Common myeloid progenitor, CD34-positive (primary cell): ENCODE results near the gene NPHP3.

Experiments used
- CTCF ChIA-PET: fragments of 350-600 bp; sonication (Branson Sonifier 250); formaldehyde crosslinking; loops from one replicate; lab custom pipeline; 2021; ENCODE audit warnings: antibody characterized with exemption; lab: Charles Lee
- POLR2A ChIA-PET: fragments of 350-600 bp; sonication (Branson Sonifier 250); formaldehyde crosslinking; loops from one replicate; lab custom pipeline; 2021; ENCODE audit warnings: antibody characterized with exemption; lab: Charles Lee
- DNase-seq, 3 donors: peaks; one replicate each; pipeline versions ENCODE4 v3.0.0 to v3.0.0-alpha.2; 2013
- H3K27ac ChIP-seq, 2 experiments: 1 replicate in 1 of 2; 2 replicates in 1 of 2; pipeline ENCODE4 v1.7.0; 2013; ENCODE audit warnings: inconsistent platforms in 2 of 2, low read length in 2 of 2, mild to moderate bottlenecking in 2 of 2, low read depth in 1 of 2, moderate library complexity in 1 of 2; ENCODE audit not compliant: severe bottlenecking in 2 of 2, insufficient read depth in 1 of 2, poor library complexity in 1 of 2
- H3K27me3 ChIP-seq, 5 experiments: replicated peaks in 2 of 5; 1 replicate in 3 of 5; 2 replicates in 2 of 5; pipeline versions ENCODE4 v1.6.1 to v1.7.0; 2013; ENCODE audit warnings: low read length in 4 of 5, mild to moderate bottlenecking in 2 of 5, moderate library complexity in 2 of 5, inconsistent platforms in 1 of 5; ENCODE audit not compliant: insufficient read depth in 5 of 5, control insufficient read depth in 4 of 5
- H3K36me3 ChIP-seq, 4 experiments: 1 replicate in 2 of 4; 2 replicates in 2 of 4; pipeline versions ENCODE4 v1.6.1 to v1.7.0; 2013; ENCODE audit warnings: low read length in 3 of 4, control low read depth in 1 of 4, mild to moderate bottlenecking in 1 of 4; ENCODE audit not compliant: control insufficient read depth in 4 of 4, insufficient read depth in 4 of 4
- H3K4me1 ChIP-seq, 4 experiments: 1 replicate in 3 of 4; 2 replicates in 1 of 4; pipeline versions ENCODE4 v1.6.1 to v1.7.1; 2013; ENCODE audit warnings: low read length in 3 of 4, mild to moderate bottlenecking in 3 of 4, control low read depth in 1 of 4, inconsistent platforms in 1 of 4, moderate library complexity in 1 of 4; ENCODE audit not compliant: control insufficient read depth in 4 of 4, insufficient read depth in 4 of 4; ENCODE audit errors: control extremely low read depth in 1 of 4
- H3K4me3 ChIP-seq, 7 experiments: 1 replicate in 4 of 7; 2 replicates in 3 of 7; pipeline versions ENCODE4 v1.5.1 to v1.7.0; 2013; ENCODE audit warnings: mild to moderate bottlenecking in 7 of 7, low read length in 6 of 7, moderate library complexity in 6 of 7, inconsistent platforms in 2 of 7, low read depth in 2 of 7, control low read depth in 1 of 7; ENCODE audit not compliant: insufficient read depth in 4 of 7, control insufficient read depth in 1 of 7; ENCODE audit errors: extremely low read depth in 1 of 7
- H3K9me3 ChIP-seq, 5 experiments: 1 replicate in 4 of 5; 2 replicates in 1 of 5; pipeline versions ENCODE4 v1.6.1 to v1.7.1; 2013; ENCODE audit warnings: low read length in 4 of 5, mild to moderate bottlenecking in 2 of 5, inconsistent platforms in 1 of 5, low read depth in 1 of 5, moderate library complexity in 1 of 5; ENCODE audit not compliant: control insufficient read depth in 4 of 5, insufficient read depth in 2 of 5; ENCODE audit errors: control extremely low read depth in 1 of 5
- WGBS: methylation state at CpG from one replicate; pipeline ENCODE4 v1.1.5; 2013; ENCODE audit not compliant: insufficient coverage; 5-methylcytosine and 5-hydroxymethylcytosine counted together

Gene NPHP3

DNA sequence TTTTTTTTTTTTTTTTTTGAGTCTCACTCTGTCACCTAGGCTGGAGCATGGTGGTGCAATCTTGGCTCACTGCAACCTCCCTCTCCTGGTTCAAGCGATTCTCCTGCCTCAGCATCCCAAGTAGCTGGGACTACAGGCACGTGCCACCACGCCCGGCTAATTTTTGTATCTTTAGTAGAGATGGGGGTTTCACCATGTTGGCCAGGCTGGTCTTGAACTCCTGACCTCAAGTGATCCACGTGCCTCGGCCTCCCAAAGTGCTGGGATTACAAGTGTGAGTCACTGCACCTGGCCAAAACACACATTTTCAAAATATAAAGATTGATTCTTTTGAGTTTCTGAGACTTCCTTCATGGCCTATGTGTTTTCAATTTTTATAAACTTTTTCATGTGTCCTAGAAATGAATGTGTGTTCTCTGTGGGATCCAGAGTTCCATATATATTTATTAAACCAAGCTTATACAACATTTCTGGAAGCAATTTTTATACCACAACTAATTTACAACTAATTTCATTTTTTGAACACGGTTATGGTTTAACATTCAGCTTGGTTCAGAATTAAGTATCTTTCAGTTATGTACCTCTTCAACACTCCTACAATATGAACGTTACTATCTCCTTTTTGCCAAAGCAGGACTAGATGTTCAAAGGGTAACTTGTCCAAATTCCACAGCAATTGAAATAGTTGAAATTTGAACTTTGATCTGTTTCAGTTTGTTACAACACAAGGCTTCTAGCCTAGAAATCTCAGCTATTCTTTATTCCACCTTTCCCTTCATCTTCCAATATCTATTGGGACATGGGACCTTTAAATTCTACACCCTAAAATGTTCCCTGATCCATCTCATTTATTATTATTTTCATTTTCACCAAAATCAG lies 64.1 kb downstream of the NPHP3 start:
- ChIA-PET POLR2A (interaction anchor here (0.7 kb wide), 1 partner anchor 9 kb away, joined by 4 read pairs; no protein-coding TSS in a partner anchor), CTCF (interaction anchor here (0.6 to 2.2 kb wide), 11 partner anchors 12 to 1660 kb away, joined by 3 to 11 read pairs (median 4); no protein-coding TSS in a partner anchor)
- H3K36me3 ChIP-seq, result peaks cover 0 to 1% (median 0%) of the 10 kb centered on the region in 4 experiments
- no peaks in the 10 kb centered on the region for H3K27me3 ChIP-seq
- DNase-seq, result no peak
- H3K4me1 ChIP-seq, result peaks cover 3 to 28% (median 16%) of the 10 kb centered on the region in 4 experiments
- H3K27ac ChIP-seq, result no peak overlapping the region
- WGBS, result 86% methylated on average over 2 of the region's 8 CpGs
- H3K9me3 ChIP-seq, result no peaks in the 10 kb centered on the region
- H3K4me3 ChIP-seq, result peak overlapping the region in 2 of 7 experiments; percentile 83 to 92

DNA sequence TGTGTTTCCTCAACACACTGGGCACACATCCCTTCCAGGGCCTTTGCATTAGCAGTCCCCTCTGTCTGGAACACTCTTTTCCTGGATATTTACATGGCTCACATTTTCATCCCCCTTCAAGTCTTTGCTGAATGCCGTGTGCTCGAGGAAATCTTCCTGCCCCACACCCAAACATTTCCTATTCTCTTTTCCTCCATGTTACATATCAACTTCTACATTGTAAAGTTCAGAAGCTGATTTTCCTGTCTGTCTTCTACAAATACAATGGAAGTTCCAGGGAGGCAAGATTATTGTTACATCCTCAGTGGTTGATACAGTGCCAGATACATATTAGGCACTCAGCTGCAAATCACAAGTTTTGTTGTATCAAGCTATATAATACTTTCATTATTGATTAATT lies 66.7 kb downstream of the NPHP3 start:
- H3K4me1 ChIP-seq, result peaks cover 0 to 14% (median 8%) of the 10 kb centered on the region in 4 experiments
- no peaks in the 10 kb centered on the region for H3K36me3 ChIP-seq
- POLR2A ChIA-PET, result no interaction called here
- H3K27ac ChIP-seq, result no peak overlapping the region
- CTCF ChIA-PET, result interaction anchor here (0.6 to 1.8 kb wide), 4 partner anchors 12 to 113 kb away, joined by 3 to 8 read pairs (median 4); no protein-coding TSS in a partner anchor
- no peak for DNase-seq
- WGBS, result 92% methylated on average over 2 of the region's 2 CpGs
- no peak overlapping the region for H3K4me3 ChIP-seq
- H3K27me3 ChIP-seq, result no peaks in the 10 kb centered on the region
- no peaks in the 10 kb centered on the region for H3K9me3 ChIP-seq

DNA sequence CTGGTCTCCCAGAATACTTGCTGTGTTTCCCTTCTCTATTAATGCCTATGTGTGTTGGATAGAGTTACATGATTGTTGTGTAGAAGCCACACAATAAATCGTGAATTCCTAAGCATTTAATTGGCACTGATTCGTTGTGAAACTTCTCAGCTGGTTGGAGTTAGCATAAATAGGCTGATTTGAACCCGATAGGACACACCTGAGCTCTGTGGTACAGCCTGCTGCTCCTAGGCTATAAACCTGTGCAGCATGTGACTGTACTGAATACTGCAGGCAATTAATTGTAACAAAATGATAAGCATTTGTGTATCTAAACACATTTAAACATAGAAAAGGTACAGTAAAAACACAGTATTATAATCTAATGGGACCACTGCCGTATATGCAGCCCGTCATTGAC lies 67.5 kb downstream of the NPHP3 start:
- Histone ChIP-seq H3K9me3 (no peaks in the 10 kb centered on the region), H3K27ac (no peak overlapping the region), H3K4me1 (peaks cover 0 to 14% (median 8%) of the 10 kb centered on the region in 4 experiments), H3K4me3 (no peak overlapping the region), H3K27me3 (no peaks in the 10 kb centered on the region), H3K36me3 (no peaks in the 10 kb centered on the region)
- 97% methylated on average over 5 of the region's 5 CpGs for WGBS
- DNase-seq, result no peak
- ChIA-PET CTCF (interaction anchor here (0.9 kb wide), 2 partner anchors 10 to 107 kb away, joined by 3 read pairs; no protein-coding TSS in a partner anchor), POLR2A (no interaction called here)

DNA sequence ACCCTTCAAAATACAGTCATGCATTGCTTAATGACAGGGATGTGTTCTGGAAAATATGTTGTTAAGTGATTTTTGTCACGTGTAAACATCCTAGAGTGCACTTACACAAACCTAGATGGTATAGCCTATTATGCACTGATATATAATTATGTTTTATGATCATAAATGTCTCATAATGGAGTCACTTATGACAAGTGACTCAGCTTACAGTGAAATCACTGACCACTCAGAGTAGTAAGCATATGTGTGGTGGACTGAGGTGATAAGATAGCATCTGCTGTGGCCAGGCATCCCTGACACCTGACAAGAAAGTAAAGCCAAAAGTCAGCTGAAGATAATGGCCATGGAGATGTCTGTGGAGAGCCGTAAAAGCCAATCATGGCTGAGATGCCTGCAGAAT lies 68.0 kb downstream of the NPHP3 start:
- H3K27me3 ChIP-seq, result no peaks in the 10 kb centered on the region
- no peaks in the 10 kb centered on the region for H3K36me3 ChIP-seq
- no peaks in the 10 kb centered on the region for H3K9me3 ChIP-seq
- CTCF ChIA-PET, result interaction anchor here (0.9 kb wide), 2 partner anchors 9 to 106 kb away, joined by 3 read pairs; no protein-coding TSS in a partner anchor
- no peak overlapping the region for H3K27ac ChIP-seq
- WGBS, result 80% methylated on average over 1 of the region's 2 CpGs
- H3K4me1 ChIP-seq, result peaks cover 0 to 9% (median 6%) of the 10 kb centered on the region in 4 experiments
- no peak overlapping the region for H3K4me3 ChIP-seq
- POLR2A ChIA-PET, result no interaction called here
- DNase-seq, result no peak

DNA sequence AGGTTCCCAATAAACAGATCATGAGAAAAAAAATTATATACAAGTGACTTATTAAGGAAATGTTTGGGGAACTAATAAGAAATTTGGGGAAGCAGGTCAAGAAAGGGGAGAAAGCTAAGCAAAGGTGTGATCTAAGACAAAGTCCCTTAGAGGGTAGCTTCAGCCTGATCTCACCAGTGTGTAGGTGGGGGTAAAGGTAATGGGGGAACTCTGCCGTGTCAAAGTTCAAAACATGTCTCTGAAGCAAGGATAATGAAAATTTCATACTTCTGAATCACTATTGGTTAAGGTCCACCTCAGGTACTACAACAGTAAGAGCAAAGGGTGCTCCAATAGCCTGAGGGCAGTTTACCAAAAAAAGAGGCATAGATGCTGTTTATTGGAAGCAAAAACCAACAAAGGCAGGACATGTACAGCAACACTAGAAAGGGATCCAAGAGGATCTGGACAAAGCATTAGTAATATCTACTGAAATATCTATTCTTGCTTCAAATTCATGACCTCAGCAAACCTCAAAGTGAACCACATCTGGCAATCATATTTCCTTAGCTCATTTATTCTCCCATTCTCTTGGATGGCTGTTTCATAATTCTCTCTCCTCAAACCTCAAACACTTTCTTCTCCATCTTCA lies 69.5 kb downstream of the NPHP3 start:
- H3K4me3 ChIP-seq, result no peak overlapping the region
- CTCF ChIA-PET, result interaction anchor here (0.6 to 2.2 kb wide), 4 partner anchors 11 to 1839 kb away, joined by 3 to 10 read pairs (median 4); no protein-coding TSS in a partner anchor

GRCh38 chr3:132650153-132650552 lies 72.1 kb downstream of the NPHP3 start:
- CTCF ChIA-PET, result no interaction called here
- peak in 1 of 3 donors; percentile 31 for DNase-seq
- 100% methylated on average over 1 of the region's 1 CpG for WGBS
- Histone ChIP-seq H3K27ac (no peak overlapping the region), H3K4me3 (no peak overlapping the region), H3K9me3 (no peaks in the 10 kb centered on the region), H3K4me1 (no peaks in the 10 kb centered on the region), H3K36me3 (no peaks in the 10 kb centered on the region), H3K27me3 (no peaks in the 10 kb centered on the region)
- POLR2A ChIA-PET, result no interaction called here

More for the DNA sequence above, 69.5 kb downstream of the NPHP3 start:
- 100% methylated on average over 1 of the region's 1 CpG for WGBS
- POLR2A ChIA-PET, result no interaction called here
- H3K27ac ChIP-seq, result no peak overlapping the region
- no peaks in the 10 kb centered on the region for H3K9me3 ChIP-seq
- no peak for DNase-seq
- no peaks in the 10 kb centered on the region for H3K27me3 ChIP-seq
- H3K4me1 ChIP-seq, result peaks cover 0 to 2% (median 0%) of the 10 kb centered on the region in 4 experiments
- H3K36me3 ChIP-seq, result no peaks in the 10 kb centered on the region
